ENCODE data around the gene SYN1.

SYN1 gene

DNA sequence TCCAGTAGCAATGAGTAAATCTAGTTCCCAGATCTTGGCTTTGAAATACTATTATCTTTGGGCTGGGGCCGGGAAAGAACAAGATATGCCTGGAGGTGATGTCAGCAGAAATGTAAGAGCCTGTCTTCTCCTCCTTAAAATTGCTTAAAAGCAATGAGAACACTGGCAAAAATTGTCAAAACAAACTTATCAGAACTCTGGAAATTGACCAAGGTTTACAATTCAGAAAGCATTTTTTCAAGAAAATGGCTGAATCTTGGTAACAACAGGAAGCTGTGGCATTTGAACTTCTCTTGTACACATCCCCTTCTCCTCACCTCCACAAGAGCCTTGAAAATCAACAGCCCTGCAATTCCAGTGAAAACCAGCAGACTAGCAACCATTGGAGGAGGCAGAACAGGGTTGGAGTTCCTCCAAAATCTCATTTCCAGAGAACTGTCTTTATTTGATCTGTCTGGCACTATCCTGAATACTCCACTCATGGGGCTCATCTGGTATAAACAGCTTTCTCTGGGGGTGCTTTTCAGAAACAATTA is 23.9 kb downstream of the SYN1 start:
- no peak for DNase-seq (ENCODE audit: low spot score)

DNA sequence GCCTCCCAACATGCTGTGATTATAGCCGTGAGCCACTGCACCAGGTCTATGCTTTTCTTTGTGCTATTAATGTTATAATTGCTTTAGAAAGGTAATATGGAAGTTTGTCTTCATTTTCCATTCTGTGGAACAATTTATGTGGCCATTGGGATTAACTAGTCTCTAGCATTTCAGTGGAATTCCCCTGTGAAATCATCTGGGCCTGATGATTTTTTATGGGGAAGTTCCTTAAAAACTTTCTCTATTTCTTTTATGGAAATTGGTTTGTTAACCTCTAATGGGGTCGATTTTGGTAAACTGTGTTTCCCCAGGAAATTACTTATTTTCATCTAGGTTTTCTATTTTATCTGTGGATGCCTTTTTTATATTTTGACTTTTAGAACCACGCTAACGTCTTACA is 26.1 kb downstream of the SYN1 start:
- no peak for DNase-seq (ENCODE audit: low spot score)

DNA sequence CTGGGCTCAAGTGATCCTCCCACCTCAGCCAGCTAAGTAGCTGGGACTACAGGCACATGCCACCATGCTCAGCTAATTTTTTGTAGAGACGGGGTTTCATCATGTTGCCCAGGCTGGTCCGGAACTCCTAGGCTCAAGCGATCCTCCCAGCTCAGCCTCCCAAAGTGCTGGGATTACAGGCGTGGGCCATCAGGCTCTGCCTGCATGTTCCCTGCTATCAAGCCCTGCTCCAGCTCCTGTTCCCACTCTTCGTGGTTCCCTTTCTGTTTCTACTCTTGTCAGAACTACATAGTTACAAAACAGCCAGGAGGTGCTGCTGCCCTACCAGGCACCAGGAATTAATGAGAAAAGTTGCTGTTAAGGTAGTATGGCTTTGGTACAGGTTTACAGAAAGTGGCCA is 28.7 kb downstream of the SYN1 start:
- DNase-seq (ENCODE audit: low spot score): no peak

DNA sequence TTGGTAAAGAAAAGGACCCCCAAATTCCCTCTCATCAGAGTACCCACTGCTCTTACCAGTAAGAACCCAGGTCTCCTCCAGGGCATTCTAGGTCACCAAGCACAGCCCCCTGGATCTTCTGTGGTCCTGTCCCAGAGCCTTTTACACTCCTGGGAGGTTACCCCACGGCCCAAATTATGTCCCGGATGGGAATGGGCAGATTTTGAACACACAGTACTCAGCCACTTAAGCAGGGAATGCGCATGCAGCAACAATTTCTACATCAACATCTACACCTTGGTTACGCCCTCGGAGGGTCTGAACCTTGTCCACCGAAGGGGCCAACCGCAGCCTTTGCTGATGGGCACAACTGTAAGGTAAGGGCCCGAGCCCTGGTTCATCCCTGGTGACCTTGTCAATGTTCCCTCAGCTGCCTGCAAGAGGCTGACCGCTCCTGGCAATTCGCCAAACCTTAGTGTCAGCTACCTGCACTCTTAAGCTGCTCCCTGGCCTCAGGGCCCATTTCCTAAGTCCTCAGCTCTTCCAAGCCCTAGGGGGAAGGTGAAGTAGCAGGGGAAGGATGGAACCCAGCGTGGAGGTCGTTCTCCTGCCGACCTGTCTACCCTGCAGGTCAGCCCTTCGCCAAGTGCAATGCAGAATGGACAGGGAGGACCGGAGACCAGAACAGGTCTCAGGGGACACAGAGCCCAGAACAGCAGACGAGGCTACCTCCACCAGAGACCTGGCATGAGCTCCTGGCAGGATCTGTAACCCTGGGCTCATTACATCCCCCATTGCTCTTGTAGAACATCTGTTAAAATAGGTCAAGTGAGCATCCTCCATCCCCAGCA is 31.5 kb downstream of the SYN1 start:
- no peak for DNase-seq (ENCODE audit: low spot score)

DNA sequence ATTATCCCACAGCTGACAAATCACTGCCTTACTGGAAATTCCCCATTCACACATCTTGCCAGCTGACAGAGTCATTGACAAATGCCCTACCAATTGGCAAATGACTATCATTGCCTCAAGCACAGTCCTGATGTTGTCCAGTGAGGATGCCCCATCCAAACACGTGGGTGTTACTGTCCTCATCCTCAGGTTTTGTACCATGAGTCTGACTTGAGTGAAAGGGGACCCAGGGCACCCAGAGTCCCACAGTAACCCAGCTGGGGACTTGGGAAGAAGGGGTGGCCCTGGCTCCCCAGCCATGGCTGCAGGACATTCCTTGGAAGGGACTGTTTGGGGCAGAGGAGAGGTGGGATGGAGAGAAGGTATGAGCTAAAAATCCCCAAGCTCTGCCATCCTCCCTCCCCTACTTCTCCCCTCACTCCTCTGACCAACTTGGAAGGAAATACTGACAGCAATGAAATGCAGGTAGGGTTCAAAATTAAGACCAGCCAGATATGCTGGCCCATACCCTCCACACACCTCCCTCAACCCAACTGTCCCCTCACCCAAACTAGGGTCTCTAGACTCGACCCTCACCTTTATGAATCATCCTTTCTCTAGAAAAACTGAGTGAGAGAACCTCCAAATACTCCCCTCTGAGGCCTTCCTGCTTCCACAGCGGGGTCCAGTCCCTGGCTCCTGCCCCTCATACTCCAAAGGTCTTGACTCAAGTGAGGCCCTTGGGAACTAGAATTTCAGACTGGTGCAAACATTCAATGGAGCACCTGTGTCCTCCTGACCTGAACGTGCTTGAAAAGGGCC is 32.4 kb downstream of the SYN1 start:
- DNase-seq (ENCODE audit: low spot score): no peak

DNA sequence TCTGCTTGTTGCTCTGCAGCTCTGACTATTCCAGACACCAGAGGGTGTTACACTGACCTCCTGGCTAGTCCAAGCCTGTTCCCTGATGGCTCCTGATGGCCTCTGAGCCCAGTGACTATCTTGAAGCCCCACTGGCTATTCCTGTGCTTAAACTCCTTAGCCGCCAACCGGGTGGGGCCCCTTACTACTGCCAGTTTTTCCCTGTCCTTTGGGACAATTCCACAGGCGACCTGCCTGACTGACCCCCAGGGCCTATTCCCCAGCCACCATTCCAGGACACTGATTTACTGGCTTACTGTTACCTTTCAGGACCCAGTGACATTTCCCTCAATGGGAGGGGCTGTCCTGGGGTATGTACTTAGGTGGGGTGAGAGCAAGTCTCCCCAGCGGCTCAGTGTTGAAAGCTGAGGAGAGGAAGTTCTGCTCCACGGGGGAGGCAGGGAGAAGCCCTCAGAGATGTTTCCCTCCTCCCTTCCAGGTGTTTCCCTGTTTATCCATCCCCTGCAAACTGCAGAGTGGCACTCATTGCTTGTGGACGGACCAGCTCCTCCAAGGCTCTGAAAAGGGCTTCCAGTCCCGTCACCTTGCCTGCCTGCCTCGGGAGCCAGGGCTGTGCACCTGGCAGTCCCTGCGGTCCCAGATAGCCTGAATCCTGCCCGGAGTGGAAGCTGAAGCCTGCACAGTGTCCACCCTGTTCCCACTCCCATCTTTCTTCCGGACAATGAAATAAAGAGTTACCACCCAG is 33.4 kb downstream of the SYN1 start:
- DNase-seq (ENCODE audit: low spot score): no peak

DNA sequence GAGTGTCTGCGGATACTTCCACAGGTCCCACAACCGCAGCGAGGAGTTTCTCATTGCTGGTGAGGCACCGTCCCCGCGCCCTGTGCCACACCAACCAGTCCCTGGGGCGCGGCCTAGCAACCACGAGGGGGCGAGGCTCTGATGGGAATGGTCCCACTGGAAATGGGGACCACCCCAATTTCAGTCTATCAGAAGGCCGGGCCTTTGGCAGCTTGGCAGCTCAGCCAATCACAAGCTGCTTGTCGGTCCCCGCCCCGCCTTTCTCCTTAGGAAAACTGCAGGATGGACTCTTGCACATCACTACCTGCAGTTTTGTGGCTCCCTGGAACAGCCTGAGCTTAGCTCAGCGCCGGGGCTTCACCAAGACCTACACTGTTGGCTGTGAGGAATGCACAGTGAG is 34.4 kb downstream of the SYN1 start:
- DNase-seq (ENCODE audit: low spot score): no peak

DNA sequence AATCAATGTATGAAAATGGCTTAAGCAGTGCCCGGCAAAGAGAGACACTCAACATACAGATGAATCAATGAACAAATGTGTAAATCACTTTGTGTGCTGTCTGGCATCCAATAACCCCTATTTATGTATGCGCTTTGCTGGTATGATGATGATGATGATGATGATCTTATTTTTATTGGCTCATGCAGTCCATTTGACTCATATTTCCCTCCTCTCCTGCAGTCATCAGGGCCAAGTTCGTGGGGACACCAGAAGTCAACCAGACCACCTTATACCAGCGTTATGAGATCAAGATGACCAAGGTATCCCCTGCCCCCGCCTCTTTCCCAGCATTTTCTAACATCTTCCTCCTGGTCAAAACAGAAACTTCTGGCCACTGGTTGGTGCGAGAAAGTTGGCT is 34.9 kb downstream of the SYN1 start:
- DNase-seq (ENCODE audit: low spot score): no peak

DNA sequence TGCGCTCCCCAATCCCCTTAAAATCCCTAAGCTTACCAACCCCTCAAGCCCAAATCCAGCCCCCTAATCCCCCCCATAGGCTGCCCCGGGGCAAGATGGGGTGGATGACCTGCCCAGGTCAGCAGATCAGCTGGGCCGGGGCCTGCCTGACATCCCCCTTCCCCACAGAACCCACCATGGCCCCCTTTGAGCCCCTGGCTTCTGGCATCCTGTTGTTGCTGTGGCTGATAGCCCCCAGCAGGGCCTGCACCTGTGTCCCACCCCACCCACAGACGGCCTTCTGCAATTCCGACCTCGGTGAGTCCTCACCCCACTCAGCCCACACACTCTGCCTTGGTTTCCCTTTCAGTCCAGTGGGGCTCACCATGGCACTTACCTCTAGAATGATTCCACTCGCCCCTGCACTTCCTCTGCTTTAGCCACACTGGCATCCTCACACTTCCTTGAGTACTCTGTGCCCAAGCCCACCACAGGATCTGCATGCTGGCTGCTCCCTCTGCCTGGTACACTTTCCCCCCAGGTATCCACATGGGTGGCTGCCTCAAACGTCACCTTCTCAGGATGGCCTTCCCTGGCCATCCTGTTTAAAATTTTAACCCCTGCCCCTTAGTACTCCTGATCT is 36.3 kb downstream of the SYN1 start:
- no peak for DNase-seq (ENCODE audit: low spot score)

DNA sequence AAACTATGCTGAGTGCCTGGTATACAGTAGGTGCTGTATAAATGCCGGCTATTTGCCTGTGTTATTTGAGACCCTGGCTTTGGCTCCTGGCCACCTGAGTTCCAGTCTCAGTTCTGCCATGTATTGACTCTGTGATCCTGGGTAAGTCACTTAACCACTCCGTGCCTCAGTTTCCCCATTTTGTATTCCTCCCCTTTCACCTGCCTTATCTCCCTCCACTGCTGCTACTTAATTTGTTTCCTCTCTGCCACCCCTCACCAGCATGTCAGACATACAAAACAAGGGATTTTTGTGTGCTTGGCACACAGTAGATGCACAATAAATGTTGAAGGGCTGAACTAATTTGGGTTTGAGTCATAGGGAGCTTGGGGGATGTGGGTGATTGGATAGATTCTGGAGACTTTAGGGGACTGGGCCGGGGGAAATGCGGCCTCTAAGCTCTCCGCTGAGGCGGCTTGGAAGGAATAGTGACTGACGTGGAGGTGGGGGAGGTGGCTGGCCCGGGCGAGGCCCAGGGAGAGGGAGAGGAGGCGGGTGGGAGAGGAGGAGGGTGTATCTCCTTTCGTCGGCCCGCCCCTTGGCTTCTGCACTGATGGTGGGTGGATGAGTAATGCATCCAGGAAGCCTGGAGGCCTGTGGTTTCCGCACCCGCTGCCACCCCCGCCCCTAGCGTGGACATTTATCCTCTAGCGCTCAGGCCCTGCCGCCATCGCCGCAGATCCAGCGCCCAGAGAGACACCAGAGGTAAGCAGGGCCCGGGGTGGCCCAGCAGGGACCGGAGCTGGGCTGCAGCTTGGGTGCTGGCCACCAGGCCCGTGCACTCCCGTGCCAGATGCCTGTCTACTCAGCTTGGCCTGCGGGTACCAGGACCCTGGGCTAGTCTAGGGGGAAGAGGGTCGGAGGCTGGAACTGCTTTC is 37.7 kb downstream of the SYN1 start, which contains the start of gene TIMP1:
Gene TIMP1, plus strand, starts transcription at position 706 of the 917 bp plus-strand sequence. CDS start 980 bp downstream, outside the sequence.
- DNase-seq (ENCODE audit: low spot score): no peak

DNA sequence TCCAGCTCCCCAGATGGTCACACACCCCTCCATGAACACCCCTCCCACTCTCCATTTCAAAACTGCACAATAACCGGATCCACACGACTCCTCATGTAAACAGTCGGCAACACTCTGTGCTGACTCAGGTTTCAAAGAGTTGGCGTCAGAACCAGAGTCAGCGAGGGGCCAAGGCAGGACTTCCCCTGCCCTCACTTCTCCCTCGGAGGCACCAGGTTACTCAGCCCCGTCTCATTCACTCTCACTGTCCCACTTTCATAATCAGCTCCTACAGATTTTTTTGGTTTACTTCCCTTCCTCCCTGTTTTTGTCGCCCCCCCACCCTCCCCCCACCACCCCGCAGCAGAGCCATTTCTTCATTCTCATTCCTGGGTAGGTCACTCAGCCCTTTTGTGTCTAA is 40.1 kb downstream of the SYN1 start:
- no peak for DNase-seq (ENCODE audit: low spot score)

DNA sequence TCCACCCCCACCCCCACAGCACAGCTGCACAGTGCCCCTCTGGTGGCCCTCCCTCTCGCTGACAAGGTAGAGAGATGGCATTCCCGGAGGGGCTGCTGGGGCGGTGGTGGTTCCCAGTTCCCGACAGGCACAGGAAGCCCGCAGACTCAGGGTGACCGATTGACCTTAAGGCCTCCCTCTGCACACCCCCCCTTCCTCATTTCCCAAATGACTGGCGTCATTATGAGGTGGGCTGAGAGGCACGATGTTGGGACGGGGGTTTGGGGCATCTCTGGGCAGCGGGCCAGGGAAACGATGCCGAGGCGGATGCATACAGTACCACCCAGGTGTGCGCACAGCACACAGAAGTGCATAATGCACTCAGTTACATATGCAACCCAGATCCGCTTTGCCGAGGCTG is 41.0 kb downstream of the SYN1 start:
- DNase-seq (ENCODE audit: low spot score): no peak

DNA sequence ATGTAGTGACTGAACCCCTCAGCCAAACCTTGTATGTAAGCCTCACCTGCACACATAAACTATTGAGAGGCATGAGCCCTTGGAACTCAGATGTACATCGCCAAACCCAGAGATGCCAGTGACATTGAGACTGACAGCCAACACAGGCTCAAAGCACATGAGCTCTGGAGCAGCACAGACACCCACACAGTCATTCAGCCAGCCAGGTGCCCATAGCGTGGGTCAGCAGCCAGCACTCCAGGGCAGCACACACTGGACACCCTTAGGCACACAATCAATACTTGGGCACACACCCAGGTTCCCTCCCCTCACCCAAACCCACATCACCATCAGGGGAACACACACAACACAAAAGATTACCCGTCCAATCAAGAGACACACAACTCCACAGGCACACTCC is 41.8 kb downstream of the SYN1 start:
- no peak for DNase-seq (ENCODE audit: low spot score)

DNA sequence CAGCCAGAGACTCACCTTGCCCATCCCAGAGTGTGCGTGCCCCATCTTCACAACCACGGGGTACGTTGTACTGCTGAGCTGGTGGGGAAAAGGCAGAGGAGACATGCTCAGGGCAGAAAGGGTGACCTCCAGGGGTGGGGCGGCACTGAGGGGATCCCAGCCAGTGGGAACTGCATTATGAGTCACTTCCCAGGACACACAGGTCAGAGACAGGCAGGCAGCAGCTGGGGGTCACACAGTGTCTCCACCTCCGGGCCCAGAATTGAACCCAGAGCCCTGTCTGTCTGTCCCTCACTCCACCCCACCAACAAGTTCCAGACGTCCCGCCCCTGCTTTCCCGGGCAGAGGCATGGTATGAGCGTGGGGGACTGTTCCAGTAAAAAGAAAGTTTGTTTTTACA is 42.2 kb downstream of the SYN1 start:
- no peak for DNase-seq (ENCODE audit: low spot score)

DNA sequence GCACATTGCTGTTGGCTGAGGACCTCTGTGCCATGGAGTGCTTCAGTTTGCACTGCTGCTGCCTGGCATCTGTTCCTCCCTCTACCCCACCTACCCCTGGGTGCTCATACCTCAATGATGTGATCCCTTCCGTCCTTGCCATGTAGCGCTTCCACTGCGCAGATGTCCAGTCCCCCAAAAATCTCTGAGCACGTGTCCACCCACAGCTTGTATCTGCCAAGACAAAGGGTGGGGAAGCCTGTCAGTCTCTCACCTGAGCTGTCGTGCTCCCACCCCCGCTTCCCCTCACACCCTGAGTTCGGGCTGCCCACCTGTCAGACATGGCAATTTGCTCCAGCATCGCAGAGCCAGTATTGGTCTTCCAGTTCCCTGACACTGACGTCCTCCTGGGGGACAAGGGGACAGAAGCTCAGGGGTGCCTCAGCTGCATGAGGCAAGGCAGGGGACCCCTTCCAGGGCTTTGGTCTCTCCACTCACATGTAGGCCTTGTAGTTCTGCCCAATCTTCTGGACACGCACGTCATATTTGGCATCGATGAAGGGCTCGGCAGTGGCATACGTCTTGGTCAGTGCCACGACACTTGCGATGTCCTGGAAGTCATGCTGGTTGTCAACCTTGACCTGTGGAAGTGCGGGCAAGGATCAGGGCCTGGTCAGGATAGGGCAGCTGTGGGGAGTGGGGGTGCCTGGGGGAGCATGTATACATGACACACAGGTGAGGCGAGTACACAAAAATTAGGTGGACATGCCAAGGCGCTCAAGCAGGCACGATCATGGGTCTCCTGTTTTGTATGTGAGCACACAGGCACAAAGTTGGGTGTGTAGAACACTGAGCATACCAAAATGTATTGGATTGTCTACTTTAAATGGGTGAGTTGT is 43.4 kb downstream of the SYN1 start:
- no peak for DNase-seq (ENCODE audit: low spot score)

DNA sequence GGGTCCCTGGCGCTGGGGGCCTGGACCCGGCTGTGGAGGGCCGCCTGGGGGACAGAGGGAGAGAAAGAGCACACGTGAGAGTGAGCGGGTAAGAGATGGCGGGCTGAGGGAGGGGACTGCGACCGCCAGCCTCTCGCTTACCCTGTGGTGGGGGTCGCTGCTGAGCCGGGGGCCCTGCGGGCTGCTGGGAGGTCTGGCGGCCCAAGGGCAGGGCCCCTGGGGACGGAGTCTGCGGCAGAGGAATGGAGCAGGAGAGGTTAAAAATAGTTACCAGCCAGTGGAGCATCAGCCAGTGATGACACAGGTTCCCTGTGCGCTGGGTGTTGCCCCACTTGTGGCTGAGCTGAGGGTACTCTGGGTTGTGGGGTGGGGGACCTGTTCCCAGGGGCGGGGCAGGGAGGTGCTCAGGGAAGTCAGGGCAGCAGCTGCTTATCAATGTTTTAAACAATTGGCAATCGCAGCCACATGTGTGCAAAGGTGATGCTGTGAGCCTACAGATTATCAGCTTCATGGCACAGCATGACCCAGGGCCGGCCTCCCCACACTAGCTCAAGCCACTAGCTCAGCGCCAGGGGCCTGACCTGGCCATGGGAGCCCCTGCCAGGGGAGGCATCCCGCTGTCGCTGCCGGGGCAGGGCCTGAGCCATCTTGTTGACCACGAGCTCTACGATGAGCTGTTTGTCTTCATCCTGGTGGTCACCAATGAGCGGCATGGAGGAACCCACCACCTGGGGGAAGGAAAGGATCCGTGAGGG is 44.9 kb downstream of the SYN1 start:
- no peak for DNase-seq (ENCODE audit: low spot score)

DNA sequence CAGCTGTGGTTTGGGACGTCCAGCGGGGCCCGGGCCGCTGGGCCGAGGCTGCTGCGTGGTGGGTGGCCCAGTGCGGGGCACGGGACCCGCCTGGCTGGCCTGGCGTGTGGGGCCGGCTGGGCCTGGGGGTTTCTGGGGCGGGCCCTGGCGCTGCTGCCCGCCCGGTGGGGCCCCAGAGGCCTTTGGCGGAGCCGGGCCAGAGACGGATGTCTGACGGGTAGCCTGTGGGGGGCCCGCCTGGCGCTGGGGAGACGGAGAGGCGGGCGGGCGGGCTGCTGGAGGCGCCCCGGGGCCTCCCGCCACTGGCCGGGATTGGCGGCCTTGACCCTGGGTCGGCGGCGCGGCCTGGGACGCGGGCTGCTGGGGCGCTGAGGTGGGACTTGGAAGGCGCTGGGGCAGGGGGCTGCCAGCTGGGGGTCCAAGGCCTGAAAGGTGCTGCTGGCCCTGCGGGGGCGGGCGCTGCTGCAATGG is 45.5 kb downstream of the SYN1 start:
- DNase-seq (ENCODE audit: low spot score): no peak

DNA sequence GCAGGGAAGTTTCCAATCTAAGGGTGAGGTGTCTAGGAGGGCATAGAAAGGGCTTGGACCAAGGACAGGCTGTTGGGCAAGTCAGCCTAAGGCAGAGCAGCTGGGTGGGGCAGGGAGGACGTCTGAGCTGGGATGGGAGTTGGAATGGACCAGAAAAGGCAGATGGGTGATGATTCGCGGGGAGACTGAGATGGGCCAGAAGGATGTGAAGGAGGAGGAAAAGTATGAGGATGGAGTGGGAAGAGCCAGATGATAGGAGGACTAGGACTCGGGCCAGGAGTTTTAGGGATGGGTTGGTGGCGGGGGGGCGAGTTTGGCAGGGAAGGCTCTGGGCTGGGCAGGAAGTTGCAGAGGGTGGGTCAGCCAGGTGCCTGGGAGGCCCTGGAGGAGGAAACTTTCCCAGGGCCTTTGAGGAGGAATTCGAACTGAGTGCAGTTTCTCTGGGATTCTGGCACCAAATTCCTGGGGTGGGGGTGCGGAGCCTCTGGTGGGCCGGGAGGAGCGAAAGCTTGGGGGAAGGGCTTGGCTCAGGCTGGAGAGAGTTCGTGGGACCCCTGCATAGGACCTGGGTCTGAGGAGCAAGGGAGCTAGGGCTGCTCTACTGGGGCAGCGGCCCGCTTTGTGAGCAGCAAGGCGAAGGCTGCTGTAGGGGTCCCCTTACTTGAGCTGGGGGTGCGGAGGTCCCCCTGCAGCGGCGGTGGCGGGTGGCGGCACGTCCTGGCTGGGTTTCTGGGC is 46.1 kb downstream of the SYN1 start:
- no peak for DNase-seq (ENCODE audit: low spot score)

All from NAMALWA (cell line).